ENCODE measurements around the gene MYO15B.

Gene MYO15B

DNA sequence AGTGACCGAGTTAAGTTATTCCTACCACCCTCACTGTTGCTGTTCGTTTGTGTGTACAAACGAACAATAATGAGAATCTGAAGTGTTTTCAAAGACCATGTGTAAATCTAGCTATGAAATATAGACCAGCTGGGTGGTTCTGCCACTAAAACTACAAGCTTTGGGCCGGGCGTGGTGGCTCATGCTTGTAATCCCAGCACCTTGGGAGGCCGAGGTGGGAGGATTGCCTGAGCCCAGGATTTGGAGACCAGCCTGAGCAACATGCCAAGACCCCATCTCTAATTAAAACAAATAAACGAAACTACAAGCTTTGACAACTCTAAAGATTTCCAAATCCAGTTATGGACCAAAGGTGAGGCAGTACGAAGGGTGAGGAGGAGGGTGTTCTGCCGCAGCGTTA lies 78.4 kb downstream of the MYO15B start:
- no peak for DNase-seq (ENCODE audit: low read depth in 2 of 2)

GRCh38 chr17:75666959-75667790 lies 79.6 kb downstream of the MYO15B start, which contains the start of the genes RECQL5 and SAP30BP:
Gene RECQL5 (minus strand): TSS chr17:75667154. CDS start chr17:75666557, 597 bp downstream.
Gene SAP30BP (plus strand): TSS chr17:75667338. CDS start chr17:75667373, 35 bp downstream.
- peak; percentile 95 to 96 for DNase-seq (ENCODE audit: low read depth in 2 of 2)

- no peak for DNase-seq (ENCODE audit: low read depth in 2 of 2)
Observed at GRCh38 chr17:75667825-75668224, 80.2 kb downstream of the MYO15B start.

DNA sequence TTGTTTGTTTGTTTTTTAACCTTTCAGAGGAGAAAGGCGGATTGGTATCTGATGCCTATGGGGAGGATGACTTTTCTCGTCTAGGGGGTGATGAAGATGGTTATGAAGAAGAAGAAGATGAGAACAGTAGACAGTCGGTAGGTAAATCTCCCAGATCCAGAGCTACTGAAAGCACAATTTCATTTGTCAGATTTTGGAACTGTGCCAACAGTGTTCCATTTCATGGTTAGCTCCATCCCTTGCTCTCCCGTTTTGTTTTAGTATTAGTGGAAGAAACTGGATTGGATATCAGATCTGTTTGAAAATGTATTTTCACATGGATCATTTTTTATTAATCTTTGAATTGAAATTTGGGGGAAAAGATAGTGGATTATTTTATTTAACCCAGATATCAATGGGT lies 80.9 kb downstream of the MYO15B start:
- DNase-seq (ENCODE audit: low read depth in 2 of 2): no peak

- DNase-seq (ENCODE audit: low read depth in 2 of 2): no peak
Observed at GRCh38 chr17:75670868-75671267, 83.3 kb downstream of the MYO15B start.

DNA sequence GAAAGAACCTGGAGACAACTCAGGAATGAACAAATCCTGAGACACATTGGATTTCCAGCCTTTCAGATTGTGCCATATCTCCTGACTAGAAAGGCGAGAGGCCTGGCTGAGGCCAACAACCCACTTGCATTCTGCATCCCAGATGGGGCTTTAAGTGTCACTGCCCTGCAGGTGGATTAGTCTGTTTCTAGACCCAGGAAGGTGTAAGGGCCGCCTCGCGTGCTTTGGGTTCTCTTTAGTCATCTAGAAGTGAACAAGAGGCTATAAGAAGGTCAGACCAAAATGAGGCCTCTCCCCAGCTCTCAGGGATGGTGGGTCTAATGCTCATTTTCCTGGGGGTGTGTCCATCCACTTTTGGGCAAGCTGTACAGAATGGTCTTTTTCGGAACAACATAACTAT lies 84.4 kb downstream of the MYO15B start:
- no peak for DNase-seq (ENCODE audit: low read depth in 2 of 2)

DNA sequence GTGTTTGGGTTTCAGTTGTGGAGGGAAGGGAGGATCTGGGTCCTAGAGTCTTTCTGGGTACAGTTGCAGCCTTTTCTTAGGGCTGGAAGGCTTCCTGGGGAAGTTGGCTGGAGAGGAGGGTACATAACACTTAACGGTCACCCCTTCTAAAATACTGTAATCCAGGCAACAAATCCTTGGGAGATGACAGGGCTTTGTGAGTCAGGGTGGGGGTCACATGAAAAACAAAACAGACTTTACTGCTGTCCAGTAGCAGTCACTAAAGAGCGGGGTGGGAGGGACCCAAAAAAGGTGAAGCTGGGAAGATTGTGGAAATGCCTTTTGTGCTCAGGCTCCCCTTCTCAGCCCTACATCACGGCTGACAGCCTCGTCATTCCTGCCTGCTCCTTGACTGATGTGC lies 85.9 kb downstream of the MYO15B start:
- no peak for DNase-seq (ENCODE audit: low read depth in 2 of 2)
